HG03280 (cell line): ENCODE results near the gene P2RX3.

Experiments used
- ATAC-seq: cut with Tn5 transposase; IDR thresholded peaks from one replicate; pipeline ENCODE4 v1.9.1; 2021; ENCODE audit warnings: mild to moderate bottlenecking, moderate library complexity; ENCODE audit not compliant: unreplicated experiment

Gene P2RX3

GRCh38 chr11:57368106-57368844, 30.1 kb downstream of the P2RX3 start:
- ATAC-seq: no peak

- ATAC-seq: no peak
Observed at GRCh38 chr11:57368845-57369232, 30.7 kb downstream of the P2RX3 start.

- ATAC-seq: no peak
Observed at GRCh38 chr11:57370251-57370650, 32.1 kb downstream of the P2RX3 start.

- no peak for ATAC-seq
Observed at GRCh38 chr11:57370941-57371340, 32.8 kb downstream of the P2RX3 start.

- no peak for ATAC-seq
Observed at GRCh38 chr11:57373146-57373545, 35.0 kb downstream of the P2RX3 start.

DNA sequence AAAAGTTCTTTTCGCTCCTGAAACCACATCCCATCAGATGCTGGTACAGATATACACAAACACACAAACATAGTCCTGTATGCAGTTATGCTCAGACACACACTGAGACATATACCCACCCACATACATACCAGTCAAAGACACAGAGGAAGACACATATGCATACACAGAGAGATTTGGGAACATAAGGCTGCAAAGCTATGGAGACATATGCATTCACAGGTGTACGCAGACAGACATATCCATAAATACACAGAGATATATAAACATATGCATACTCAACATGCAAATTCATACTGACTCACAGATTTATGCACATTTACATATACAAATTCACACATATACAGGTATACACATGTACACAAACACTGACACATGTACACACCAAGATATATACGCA, 36.8 kb downstream of the P2RX3 start:
- no peak for ATAC-seq

- no peak for ATAC-seq
Observed at GRCh38 chr11:57375490-57375889, 37.3 kb downstream of the P2RX3 start.

DNA sequence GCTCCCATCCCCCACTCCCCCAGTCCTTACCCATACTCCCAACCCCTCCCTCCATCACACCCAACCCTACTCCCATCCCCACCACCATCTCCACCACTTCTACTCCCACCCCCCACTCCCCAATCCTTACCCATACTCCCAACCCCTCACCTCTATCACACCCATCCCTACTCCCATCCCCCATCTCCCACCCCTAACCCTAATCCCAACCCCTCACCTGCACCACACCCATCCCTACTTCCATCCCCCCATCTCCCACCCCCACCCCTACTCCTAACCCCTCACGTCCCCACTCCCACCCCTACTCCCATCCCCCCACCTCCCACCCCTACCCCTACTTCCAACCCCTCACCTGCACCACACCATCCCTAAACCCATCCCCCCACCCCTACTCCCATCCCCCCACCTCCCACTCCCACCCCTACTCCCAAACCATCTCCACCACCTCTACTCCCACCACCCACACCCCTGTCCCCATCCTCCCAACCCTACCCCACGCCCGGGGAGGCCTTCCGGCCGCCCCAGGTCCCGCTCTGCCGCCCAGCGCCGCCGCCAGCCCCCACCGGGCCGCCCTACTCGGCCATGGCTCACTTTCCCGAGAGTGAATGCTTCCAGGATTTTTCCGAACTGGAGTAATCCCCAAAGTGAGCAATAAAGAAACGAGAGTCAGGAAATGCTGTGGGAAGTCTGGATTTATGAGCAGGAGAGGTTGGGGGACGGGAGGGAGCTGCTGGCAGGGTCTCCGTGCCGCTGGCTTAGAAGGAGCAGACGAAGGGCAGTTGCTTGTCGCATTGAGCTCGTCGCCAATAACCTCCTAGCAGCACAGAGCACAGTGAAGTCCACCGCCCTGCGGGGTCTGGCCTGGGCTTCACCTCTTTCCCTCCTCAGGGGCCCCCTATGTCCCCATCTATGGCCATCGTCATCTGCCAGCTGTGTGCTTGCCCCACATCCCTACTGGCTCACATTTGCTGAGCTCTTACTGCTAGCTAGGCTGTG, 38.2 kb downstream of the P2RX3 start:
- no peak for ATAC-seq

- no peak for ATAC-seq
Observed at GRCh38 chr11:57377107-57377506, 39.0 kb downstream of the P2RX3 start.

DNA sequence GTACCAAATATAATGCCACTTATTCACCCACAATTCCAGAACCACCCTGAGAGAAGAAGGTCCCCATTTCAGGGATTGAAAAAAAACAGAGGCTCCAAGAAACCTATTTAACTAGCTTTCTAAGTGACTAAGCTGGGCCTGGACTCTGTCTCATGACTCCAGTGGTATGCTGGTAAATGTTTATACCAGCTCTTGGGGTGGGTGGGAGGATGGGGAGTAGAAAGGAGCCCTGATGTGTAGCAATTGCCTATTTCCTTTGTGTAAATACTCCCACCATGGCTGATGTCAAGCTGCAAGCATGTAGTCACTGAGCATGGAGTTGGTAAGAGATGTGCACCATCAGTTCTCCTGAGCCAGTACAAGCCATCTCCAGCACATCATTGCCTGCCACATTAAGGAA, 40.0 kb downstream of the P2RX3 start:
- ATAC-seq: no peak

DNA sequence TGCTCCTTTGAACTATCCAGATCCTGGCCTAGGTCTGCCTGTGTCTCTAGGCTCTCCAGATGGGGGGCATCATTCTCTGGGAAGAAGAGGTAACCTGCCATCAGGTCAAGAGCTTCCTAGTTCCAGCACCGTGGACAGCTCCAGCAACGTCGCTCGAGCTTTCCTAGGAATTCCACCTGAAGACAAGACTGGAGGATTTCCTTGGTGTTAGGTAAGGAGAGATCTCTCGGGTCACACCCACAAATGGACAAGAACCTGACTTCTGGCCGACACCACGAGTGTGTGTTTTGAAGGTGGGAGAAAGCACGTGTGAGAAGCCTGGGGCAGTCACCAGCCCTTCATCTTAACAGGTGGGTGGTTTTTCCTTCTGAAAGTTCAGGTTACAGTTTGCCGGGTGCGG, 41.6 kb downstream of the P2RX3 start:
- no peak for ATAC-seq

DNA sequence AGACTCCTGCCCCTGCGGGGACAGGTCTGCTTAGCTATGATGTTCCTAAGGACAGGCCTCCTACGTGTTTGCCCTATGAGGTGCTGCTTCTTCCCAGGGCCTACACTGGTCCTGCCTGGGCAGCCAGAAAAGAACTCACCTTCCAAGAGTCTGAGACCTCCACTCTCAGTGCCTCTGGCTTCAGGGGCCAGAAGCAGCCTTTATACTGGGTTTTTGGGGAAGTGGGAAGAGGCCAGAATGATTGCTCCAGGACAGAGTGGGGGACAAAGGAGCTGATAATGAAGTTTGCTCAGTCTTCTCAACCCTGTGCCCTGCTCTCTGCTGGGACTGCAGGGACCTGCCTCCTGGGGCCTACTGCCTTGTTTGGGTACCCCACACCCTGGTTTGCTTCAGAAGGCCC, 42.8 kb downstream of the P2RX3 start, which contains the start of gene PRG3:
TSS of gene PRG3 (minus strand) at position 176 of the 400 bp plus-strand sequence. CDS start 442 bp downstream, outside the sequence.
- ATAC-seq: no peak

DNA sequence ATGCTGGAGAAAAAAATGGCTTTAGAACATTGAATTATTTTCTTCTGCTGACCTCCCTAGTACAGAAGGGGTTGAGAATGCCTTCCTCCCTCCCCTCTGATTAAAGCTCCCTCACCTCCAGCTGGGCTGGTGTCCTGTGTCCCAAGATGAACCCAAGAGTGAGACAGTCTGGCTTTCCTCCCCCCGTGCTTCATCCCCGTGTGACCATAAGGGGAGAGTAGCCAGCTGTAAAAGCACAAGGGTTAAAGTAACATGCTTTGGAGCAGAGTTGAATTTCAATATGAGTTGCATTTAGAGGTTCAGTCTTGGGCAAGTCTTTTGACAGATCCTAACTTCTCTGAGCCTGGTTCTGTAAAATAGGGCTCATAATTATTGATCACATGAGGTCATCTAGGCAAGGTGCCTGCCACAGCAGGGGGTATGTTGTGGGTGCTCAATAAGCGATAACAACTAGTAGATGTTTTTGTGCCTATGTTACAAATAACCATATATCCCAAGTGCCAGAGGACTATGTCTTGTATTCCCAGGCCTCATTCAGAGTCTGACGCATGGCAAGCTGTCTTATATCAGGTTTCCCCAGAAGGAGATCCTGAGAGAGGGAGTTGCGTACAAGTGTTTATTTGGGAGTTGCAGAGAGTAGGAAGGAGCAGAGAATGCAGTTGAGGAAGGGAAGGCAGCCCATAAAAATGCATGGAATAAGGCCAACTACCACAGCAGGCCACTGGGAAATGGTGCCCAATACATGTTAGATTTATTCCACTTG, 48.2 kb downstream of the P2RX3 start:
- ATAC-seq: no peak

DNA sequence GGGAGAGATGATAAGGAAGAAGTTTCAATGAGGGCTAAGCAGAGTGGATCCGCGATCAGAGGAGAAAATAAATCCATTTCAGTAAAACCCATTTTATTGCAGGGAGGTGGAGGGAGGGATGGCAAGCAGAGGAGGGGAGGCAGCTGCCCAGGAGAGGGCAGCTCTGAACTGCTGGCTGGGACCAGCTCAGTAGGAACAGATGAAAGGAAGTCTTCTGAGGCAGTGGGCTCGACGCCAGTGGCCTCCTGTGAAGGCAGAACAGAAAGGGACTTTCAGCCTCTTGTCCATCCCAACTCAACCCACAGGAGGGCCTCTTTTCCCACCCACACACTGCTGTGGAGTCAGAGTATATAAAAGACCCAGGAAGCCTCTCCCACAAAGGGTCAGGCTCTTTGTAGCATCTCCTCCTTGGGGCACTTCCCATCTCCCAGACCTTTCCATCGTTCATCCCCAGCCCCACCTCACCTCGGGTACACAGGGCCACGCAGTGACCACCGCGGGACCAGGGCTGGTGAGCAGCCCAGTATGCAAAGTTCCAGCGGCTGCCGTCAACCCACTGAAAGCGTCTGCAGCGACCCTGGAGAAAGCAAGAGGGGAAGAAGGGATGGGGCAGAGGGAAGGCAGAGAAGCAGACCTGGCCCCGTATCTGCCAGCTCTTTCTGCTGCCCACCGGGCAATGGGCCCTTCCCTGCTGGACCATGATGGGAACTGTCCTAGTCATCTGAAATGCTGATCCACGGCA, 49.3 kb downstream of the P2RX3 start:
- ATAC-seq: no peak

- ATAC-seq: no peak
Observed at GRCh38 chr11:57390535-57390934, 52.4 kb downstream of the P2RX3 start, which contains the start of gene PRG2. Gene PRG2, minus strand, starts transcription at chr11:57390650. Its CDS starts 706 bp downstream, at chr11:57389944.

- ATAC-seq: no peak
Observed at GRCh38 chr11:57391111-57391510, 53.0 kb downstream of the P2RX3 start.

GRCh38 chr11:57391539-57391938, 53.4 kb downstream of the P2RX3 start:
- no peak for ATAC-seq

DNA sequence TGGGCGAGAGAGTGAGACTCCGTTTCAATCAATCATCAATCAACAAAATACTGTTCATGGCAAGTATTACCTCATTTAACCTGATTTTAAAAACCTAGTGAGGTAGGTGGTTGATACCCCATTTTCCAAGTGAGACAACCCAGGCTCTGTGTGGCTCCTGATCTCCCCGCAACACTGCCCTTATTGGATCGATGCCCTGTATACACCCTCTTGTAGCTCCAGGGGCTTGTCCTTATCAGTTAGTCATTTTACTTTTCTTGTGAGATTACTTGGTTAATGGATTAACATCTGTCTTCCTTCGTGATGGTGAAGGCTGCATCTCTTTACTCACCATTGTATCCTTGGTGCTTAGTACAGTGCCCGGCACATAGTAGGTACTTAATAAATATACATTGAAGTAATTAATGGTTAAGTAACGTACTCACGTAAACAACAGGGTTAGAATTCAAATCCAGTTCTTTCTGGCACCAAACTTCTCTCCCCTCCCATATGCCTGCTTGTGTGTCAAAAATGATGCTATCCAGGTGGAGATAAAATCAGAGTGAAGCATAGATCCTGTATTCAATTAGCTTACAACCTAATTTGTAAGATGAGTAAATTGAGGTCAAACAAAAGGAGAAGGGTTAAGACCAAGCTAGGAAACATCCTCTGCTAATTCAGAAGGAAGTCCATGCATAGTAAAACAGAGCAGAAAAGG, 54.1 kb downstream of the P2RX3 start:
- no peak for ATAC-seq

DNA sequence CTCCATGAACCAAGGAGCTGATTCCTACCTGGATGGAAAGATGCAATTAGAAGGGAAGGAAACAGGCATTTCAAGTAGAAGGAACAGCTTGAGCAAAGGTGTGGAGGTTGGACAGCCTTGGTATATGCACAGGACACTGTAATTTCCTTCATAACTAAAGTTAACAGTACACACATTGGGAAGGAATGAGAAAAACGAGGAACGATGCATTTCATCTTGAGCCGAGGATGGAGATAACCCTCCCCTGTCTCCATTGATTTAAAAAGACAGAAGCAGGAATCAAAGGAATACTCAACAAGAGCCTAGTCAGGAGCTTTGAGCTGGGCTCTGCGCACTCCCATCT, 54.6 kb downstream of the P2RX3 start:
- no peak for ATAC-seq
